ENCODE data around the gene LITAF.
"Not testable (repeated sequence)": the region's sequence is repeated elsewhere in the genome, so short reads cannot be mapped to it uniquely, and the experiment has no call there.

Gene LITAF

DNA sequence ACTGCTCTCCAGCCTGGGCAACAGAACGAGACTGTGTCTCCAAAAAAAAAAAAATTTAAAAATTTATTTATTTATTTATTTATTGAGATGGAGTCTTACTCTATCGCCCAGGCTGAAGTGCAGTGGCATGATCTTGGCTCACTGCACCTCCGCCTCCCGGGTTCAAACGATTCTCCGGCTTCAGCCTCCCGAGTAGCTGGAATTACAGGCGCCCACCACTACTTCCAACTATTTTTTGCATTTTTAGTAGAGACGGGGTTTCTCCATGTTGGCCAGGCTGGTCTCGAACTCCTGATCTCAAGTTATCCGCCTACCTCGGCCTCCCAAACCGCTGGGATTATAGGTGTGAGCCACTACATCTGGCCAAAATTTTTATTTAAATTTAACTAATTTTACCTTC, 73.4 kb downstream of the LITAF start:
- not testable (repeated sequence) for DNase-seq

DNA sequence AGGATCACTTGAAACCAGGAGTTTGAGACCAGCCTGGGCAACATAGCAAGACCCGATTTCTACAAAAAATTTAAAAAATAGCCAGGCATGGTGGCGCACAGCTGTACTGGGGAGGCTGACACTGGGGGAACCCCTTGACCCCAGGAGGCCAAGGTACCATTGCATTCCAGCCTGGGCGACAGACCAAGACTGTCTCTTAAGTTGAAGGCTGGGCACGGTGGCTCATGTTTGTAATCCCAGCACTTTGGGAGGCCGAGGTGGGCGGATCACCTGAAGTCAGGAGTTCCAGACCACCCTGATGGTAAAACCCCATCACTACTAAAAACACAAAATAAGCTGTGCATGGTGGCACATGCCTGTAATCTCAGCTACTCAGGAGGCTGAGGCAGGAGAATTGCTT, 74.9 kb downstream of the LITAF start:
- DNase-seq, result no peak

DNA sequence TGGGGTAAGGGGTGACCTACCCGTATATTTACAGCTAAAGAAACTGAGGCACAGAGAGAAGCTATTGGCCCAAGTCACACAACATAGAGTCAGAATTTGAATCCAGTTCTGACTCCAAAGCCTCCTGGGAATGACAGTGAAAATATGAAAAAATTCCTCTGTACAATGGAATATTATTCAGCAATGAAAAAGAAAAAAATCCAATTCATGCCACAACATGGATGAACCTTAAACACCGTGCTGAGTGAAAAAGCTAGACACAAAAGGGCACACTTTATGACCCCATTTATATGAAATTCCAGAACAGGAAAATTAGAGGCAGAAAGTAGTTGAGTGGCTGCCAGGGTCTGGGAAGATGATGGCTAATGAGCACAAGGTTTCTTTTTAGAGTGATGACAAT, 75.4 kb downstream of the LITAF start:
- DNase-seq, result no peak

DNA sequence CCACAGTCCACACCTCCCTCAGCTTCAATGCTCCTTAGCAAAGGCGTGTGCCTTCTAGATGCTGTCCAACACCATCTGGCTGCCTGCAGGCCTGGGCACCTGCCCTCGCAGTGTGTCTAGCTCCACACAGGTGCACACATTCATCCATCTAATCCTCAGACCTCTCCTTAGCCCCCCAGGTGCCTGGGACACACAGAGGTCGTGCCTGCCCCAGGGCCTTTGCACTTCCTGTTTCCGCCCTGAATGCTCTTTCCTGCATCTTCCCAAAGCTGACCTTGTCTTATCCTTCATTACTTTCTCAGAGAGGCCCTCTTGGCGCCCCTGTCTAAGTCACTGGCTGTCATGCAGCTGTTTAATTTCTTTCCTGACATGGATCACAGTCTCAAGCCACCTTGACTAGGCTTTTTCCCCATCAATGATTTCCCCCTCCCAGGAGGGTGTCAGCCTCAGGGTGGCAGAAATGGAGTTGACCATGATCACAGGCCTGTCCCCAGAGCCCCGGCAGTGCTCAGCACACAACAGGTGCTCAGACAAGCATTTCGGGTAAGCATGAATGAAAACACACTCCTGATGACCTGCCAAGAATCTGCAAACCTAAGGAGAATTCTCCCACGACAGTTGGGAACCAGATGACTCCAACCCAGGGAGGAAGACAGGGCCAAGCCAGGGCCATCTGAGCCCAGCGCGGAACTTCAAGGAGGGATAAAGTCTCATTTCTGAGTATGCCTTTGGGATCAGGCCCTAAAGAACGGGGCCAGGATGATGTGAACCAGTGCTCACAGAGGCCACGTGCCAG, 76.3 kb downstream of the LITAF start:
- DNase-seq, result no peak

DNA sequence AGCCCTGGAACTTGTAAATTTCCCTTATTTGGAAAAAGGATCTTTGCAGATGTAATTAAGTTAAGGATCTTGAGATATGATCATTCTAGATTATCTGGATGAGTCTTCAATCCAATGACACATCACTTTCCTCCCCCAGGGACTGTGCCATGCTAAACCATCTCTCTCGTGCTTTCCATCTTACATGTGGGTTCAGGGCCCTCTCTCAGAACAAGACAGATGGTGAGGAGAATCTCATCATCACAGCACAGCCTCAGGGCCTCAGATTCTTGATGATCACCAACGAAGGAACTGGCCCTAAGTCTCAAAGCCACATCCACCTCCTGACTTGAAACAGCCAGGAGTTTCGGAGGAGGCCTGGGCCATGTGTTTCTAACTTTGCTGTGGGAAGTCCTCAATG, 78.7 kb downstream of the LITAF start:
- DNase-seq, result no peak

DNA sequence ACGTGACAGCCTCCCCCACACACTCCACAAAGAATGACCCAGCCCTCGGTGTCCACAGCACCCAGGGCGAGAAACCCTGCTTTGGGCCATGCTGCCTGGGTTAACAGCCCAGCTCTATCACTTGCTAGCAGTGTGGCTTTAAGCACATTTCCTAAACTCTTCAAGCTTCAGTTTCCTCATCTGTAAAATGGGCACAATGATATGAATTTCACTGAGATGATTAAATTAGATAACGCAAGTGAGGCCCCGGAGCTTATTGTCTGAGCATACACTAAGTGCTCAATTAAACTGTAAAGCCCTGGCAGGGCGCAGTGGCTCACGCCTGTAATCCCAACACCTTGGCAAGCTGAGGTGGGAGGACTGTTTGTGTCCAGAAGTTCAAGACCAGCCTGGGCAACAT, 79.4 kb downstream of the LITAF start:
- no peak for DNase-seq

DNA sequence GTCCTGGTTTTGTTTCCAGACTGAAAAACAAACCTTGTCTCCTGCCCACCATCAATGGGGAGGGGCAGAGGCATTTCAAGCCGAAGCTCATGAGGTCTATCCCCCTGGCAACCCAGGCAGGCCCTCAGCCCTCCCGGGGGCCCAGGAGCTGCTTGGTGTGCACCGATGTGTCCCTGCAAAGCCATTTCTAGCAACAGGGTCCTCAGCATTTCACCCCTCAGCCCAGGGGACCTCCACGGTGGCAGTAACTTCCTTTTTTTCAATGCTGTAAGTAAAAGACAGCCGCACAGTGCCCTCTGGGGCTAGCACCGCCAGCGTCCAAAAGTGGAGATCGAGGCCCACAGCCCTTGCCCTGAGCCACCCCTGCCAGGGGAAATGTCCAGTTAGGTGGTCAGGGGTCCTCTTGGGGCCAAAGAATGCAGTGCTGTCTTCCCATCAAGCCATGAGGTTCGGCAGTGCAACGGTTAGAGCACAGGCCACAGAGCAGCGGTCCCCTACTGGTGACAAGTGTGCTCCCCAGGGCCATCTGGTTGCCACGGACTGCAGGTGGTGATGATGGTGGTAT, 79.9 kb downstream of the LITAF start:
- no peak for DNase-seq

DNA sequence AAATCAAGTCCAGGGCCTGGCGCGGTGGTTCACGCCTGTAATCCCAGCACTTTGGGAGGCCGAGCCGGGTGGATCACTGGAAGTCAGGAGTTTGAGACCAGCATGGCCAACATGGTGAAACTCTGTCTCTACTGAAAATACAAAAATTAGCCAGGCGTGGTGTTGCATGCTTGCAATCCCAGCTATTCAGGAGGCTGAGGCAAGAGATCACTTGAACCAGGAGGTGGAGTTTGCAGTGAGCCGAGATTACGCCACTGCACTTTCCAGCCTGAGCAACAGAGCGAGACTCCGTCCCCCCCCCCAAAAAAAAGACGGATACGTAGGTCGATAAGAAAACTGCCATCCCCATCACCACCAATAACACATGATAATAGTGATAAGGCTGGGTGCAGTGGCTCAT, 82.5 kb downstream of the LITAF start:
- not testable (repeated sequence) for DNase-seq

DNA sequence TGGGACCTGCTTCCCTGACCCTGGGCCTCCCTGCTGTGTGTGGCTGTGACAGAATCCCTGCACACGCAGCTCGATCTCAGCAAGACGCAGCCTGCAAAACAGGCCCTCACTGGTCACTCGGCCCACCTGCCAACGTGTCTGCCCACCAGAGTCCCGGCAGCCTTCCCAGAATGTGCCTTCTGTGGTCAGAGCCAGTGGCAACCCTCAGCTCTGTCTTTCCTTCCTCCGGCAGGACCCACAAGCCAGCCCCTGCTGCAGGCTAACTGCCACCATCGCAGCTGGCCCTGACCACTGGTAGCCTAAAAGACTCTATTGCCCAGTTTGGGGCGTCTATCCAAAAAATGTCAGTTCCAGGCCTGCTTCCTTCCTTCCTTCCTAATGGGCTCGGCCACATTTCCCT, 83.2 kb downstream of the LITAF start:
- DNase-seq, result no peak

DNA sequence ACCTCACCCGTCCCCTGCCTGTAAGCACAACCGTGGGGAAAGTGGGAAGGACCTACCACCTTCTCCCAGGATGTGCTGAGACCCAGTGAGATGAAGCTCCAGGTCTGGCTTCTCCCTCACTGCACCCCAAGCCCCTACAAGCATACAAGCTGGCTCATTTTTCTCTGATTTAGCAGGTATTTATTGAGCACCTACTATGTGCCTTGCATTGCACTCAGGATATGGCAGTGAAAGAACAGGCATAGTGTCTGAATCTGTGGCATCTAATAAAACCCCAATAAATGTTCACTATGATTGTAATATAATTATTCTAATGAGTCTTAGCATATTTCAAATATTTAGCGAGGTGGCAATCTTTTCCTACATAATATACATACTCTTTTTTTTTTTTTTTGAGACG, 84.5 kb downstream of the LITAF start:
- no peak for DNase-seq

DNA sequence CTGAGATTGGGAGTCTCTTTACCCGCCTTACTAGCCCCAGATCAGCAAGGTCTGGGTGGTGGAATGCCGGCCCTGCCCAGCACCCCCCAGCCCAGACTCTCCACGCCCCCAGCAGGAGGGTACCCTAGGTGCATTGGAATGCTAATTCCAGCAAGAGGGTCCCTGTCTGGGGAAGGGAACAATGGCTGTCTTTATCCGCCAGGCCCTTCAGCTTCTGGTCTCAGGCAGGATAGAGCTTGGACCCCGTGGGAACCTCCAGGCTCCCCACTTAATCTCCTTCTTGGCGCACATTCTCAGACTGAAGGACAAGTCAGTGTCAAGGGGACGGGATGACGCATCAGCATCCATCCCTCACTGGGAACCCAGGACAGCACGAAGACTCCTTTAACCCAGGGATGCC, 85.1 kb downstream of the LITAF start:
- no peak for DNase-seq

DNA sequence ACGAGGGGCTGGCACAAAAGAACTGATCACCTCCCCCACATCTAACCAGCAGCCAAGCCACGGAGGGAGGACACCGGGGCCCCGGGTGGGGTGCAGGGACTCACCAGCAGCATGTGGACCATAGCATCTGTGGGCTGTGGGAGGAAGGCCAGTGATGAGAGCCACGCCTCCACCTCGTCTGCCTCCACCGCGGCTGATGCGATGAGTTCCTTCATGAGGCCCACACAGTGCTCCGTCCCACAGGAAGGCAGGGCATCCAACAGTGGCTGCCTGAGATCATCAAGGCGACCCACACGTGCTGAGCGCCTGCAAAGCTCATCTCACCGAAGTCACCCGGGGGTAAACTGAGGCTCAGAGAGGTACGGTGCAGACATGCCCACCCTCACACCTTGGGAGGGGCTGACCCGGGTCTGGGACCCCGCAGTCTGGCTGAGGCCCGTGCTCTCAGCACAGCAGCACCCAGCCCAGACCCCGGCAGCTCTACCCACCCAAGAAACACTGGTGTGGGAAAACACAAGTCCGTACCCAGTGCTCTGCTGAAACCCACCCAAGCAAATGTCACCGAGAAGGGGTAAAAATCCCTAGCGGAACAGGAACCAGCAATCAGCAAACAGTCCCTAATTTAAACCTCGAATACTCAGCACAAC, 85.9 kb downstream of the LITAF start:
- no peak for DNase-seq

DNA sequence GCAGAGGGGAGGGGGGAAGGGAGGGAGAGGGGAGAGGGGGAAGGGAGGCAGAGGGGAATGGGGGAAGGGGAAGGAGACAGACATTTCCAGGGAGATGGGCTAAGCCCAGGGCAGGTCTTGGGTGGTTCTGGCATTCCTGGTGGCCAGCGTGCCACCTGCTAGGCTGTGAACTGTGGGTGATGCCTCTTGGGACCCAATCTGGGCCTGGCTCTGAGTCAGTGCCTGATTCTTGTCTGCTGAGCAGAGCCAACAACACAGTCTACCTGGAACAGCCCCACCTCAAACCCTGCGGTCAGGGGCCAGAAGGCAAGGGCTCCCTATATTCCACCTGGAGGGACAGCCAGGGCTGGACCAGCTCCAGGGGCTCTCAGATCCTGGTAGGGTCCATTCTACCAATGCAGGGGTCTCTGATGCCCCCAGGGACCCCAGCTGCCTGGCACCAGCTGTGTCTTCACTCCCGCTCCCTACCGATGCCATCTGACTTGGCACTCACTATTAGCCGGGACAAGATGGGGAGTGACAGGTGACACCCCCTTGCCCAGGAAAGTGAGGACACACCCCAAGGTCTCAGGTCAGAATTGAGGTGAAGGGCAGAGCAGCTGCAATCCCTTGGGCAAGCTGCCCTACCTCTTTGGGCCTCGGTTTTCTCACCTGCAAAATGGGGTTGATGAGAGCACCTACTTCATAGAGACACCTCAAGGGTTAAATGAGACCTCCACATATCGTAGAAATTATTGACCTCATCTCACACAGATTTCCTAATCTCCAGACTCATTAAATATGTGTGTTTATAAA, 87.2 kb downstream of the LITAF start:
- no peak for DNase-seq

DNA sequence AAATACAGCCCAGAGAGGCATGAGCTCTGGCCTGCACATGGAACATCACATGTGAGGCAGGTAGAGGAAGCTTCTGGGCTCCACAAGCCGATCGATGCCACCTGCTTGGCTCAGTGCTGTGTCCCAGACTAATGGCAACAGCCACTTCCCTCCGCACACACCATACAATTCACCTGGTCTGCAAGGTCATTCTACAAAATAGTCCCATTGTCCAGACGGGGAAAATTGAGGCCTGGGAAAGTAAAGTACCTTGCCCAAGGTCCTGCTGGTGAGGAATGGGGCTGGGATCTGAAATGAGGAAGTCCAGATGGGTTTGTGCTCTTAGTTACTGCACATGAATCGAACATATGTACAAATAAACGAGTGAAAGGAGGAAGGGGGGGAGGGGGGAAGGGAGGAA, 88.0 kb downstream of the LITAF start:
- no peak for DNase-seq

DNA sequence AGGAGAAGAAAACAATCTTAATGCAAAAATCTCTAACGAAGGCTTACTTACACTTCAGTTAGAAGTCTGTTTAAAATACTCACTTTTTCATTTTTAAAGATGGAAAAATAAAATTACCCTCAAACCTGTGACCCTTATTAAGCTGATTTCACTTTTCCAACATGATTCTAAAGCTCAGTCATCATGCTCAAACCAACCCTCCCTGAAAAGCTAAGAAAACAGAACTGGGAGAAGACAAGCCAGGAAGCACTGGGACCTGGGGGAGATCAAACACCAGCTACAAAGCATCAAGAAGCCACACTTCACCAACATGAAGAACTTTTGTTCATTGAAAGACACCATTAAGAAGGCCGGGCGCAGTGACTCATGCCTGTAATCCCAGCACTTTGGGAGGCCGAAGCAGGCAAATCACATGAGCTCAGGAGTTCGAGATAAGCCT, 88.8 kb downstream of the LITAF start:
- DNase-seq, result no peak

All from activated CD4-positive, alpha-beta T cell treated with anti-CD3 and anti-CD28 coated beads, Interleukin-2, amount 50 U/mL, for 4 hours (primary cell).